Stimulated activated CD4-positive, alpha-beta T cell treated with anti-CD3 and anti-CD28 coated beads, Interleukin-1b, Interleukin-23, amount 100 ng/mL, for 4 hours (primary cell): ENCODE measurements around the gene NOP16.

Source experiments
- DNase-seq, 2 donors: peaks; one replicate each; pipeline ENCODE4 v3.0.0-alpha.2; 2020; ENCODE audit warnings: low read depth in 2 of 2

The NOP16 gene, protein sequence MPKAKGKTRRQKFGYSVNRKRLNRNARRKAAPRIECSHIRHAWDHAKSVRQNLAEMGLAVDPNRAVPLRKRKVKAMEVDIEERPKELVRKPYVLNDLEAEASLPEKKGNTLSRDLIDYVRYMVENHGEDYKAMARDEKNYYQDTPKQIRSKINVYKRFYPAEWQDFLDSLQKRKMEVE

DNA sequence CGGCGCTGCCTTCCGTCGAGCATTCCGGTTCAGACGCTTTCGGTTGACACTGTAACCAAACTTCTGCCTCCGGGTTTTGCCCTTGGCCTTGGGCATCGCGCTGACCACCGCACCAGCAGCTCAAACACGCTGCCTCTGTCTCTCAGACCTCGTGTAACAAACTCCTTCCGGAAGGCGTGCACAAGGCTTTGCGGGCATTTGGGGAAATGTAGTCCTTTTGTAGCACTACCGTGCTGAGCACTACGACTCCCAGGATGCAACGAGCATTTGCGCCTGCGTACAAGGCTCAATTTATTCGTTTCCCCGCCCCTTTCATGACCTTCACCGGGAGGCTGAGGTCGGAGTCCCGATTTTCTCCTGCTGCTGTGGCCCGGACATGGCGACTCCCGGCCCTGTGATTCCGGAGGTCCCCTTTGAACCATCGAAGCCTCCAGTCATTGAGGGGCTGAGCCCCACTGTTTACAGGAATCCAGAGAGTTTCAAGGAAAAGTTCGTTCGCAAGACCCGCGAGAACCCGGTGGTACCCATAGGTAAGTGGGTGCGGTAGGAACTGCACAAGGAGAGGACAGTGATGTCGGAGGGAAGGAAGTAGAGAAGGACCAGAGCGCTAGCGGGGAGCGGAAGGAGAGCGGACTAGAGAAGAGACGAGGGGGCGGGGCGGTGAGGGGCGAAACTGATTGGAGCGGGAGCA, at the start of gene NOP16, which contains the start of gene HIGD2A:
TSS of gene NOP16 (minus strand) at position 155 of the 691 bp plus-strand sequence. CDS start at position 96, 59 bp downstream.
TSS of gene HIGD2A (plus strand) at position 308 of the 691 bp plus-strand sequence. CDS start at position 377, 69 bp downstream.
- DNase-seq, result peak; percentile 99

DNA sequence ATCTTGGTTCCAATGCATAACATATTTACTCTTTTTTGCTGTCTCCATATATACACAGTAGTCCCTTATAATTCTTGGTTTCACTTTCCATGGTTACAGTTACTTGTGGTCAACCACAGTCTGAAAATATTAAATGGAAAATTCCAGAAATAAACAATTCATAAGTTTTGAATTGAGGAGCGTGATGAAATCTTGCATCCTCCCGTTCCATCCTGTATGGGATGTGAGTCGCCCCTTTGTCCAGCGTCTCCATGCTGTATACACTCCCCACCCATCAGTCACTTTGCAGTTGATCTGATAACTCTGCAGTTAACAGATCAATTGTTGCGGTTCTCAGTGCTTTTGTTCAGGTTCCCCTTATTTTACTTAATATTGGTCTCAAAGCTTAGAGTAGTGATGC, 48.3 kb upstream of the NOP16 start:
- DNase-seq, result no peak

DNA sequence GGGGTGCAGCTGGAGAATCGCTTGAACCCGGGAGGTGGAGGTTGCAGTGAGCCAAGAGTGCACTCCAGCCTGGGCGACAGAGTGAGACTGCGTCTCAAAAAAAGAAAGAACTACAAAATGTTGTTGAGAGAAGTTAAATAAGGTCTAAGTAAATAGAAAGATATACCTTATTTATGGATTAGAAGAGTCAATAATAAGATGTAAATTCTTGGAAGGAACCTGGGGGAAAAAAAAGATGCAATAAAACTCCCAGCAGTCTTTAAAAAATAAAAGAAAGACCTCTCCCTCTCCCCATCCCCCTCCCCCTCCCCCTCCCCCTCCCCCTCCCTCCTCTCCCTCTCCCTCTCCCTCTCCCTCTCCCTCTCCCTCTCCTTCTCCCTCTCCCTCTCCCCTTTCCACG, 44.3 kb upstream of the NOP16 start:
- no peak for DNase-seq

DNA sequence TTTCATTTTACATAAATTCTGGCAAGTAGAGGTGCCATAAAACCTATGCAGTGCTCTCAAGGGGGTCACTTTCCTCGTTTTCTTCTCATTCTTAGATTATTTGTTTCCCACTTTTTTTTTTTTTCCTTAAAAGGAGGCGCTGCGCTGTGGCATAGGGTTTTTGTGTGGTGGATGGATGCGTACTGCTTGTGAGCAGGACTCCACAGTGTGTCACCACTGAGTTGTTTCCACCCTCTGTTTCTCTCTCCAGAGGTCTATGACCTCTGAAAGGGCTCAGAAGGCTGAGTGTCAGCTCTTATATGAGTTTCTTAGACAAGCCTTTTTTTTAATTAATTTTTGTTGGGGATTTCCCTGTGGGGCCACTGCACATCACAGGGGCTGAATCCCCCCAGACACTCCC, 41.6 kb upstream of the NOP16 start:
- DNase-seq, result no peak

DNA sequence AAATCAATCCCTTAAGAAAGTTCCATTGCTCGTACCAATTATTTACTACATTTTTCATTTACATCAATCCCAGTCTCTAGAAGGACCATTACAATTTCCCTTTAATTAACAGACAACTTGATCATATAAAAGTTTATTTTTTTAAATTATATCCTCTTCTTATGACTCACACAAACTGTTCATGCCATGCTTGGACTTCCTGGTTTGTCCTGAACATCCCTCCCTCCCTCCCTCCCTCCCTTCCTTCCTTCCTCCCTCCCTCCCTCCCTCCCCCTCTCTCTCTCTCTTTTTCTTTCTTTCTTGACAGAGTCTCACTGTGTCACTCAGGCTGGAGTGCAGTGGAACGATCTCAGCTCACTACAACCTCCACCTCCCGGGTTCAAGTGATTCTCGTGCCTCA, 39.6 kb upstream of the NOP16 start:
- DNase-seq, result no peak

GRCh38 chr5:176426876-176427275, 38.5 kb upstream of the NOP16 start:
- DNase-seq, result no peak

GRCh38 chr5:176425791-176426190, 37.4 kb upstream of the NOP16 start:
- no peak for DNase-seq

- DNase-seq, result no peak
Measured at GRCh38 chr5:176425138-176425537, 36.7 kb upstream of the NOP16 start.

DNA sequence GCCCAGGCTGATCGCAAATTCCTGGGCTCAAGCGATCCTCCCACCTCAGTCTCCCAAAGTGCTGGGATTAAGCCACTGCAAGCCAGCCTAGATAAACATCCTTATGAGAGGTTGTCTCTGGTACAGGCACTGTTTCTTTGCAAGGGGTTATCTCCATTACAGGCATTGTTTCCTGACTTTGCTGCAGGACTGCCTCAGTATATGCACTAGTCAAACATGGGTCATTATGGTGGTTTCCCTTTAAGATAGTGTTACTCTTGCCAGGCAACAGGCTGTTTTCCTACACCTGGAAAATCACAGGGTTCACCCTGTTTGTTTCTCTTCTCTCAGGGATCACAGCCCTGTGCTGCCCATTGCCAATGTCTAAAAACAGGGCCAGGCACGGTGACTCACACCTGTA, 35.8 kb upstream of the NOP16 start:
- no peak for DNase-seq

GRCh38 chr5:176420972-176421544, 32.7 kb upstream of the NOP16 start:
- no peak for DNase-seq

DNA sequence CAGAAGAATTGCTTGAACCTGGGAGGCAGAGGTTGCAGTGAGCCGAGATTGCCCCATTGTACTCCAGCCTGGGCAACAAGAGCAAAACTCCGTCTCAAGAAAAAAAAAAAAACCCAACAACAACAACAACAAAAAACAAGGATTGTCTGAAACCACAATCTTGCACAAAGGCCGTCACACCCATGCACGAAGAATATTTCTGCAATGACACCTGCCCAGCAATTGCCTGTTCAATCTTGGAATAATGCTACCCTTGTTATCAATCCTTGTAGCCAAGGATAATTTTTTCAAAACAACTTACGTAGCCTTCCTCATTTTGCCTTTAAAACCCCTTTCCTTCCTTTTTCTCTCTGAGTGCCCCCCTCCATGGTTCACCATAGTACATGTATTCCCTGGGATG, 31.7 kb upstream of the NOP16 start:
- no peak for DNase-seq

DNA sequence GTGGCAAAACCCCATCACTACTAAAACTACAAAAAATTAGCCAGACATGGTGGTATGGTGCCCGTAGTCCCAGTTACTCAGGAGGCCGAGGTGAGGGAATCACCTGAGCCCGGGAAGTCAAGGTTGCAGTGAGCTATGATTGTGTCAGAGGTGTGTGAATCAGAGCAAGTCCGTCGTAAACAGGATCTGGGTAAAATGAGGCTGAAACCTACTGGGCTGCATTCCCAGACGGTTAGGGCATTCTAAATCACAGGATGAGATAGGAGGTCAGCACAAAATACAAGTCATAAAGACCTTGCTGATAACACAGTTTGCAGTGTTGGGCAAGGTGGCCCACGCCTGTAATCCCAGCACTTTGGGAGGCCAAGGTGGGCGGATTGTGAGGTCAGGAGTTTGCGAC, 29.9 kb upstream of the NOP16 start:
- no peak for DNase-seq

DNA sequence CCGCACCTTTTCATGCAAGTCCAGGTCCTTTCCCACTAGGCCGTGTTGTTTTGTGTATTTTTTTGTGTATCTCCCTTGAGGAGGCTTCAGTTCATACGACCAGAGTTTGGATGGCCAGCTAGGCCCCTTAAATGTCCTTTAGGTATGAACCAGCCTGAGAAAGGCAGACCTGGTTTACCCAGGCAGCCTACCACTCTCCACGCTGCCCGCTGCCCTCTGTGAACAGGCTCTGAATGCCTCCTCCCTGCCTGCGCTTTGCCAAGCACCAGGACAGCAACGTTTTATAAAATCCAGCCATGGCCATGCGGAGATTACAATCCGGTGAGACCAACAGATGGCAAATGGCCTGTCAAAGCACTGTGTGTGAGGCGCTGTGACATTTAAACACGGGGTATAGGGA, 28.6 kb upstream of the NOP16 start:
- no peak for DNase-seq

GRCh38 chr5:176415952-176416924, 27.8 kb upstream of the NOP16 start, which contains the start of gene CLTB:
Gene CLTB, minus strand, starts transcription at chr5:176416539. Its CDS starts 176 bp downstream, at chr5:176416363.
- DNase-seq, result peak; percentile 89 to 96

GRCh38 chr5:176415240-176415951, 27.0 kb upstream of the NOP16 start:
- DNase-seq, result no peak

DNA sequence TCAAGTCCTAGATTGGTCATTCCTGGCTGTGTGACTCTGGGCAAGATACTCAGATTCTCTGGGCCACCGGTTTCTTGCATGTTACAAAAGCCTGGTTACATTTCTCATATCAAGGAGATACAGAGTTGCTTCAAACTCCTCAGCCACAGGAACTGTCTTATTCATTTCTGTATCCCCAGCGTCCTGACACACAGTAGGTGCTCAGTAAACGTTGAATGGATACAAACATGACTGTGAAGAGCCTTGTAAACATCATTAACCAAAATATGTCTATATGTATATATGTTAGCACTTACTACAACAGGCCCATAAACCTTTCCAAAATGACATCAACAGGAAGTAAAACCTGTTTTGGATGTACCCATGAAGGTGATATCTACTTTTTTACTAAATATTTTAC, 26.3 kb upstream of the NOP16 start:
- no peak for DNase-seq

- DNase-seq, result no peak
Measured at GRCh38 chr5:176413709-176414191, 25.4 kb upstream of the NOP16 start.

DNA sequence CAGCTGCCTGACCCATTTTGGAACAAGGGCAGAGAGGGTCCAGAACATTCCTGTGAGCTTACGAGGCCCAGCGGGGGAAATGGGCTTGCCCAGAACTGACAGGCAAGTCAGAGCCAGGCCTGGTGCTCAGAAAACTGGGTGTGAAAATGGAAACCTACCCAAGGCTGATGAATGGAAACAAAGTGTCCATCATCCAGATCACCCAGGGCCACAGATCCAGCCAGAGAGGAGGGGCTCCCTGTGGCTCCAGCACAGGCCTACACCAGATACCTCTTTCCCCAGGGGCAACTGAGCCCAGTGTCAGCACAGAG, 24.8 kb upstream of the NOP16 start:
- DNase-seq, result no peak

GRCh38 chr5:176412517-176413254, 24.3 kb upstream of the NOP16 start:
- DNase-seq, result no peak

GRCh38 chr5:176410486-176411180, 22.2 kb upstream of the NOP16 start:
- DNase-seq, result no peak
